MM.1S (cell line): Measurements from ENCODE around the gene LAD1.
A peak's percentile ranks its signal among the peaks of the same experiment; 100 is the strongest.

ENCODE experiments used
- DNase-seq: peaks from one replicate; pipeline ENCODE4 v3.0.0-alpha.2; 2015
- H2AFZ ChIP-seq: fragments of 300-600 bp; sonication (generic); 2 replicates; pipeline ENCODE4 v1.6.0; 2016; ENCODE audit warnings: antibody characterized with exemption, low read length
- H3F3A ChIP-seq: fragments of 300-600 bp; sonication (generic); 2 replicates; pipeline ENCODE4 v1.6.1; 2016; ENCODE audit warnings: mild to moderate bottlenecking, antibody characterized with exemption, low read length, moderate library complexity, mixed read lengths; ENCODE audit not compliant: insufficient read depth
- H3K27ac ChIP-seq: fragments of 300-600 bp; sonication (generic); 2 replicates; pipeline ENCODE4 v1.5.1; 2016; ENCODE audit warnings: mild to moderate bottlenecking, low read length
- H3K27me3 ChIP-seq: fragments of 300-600 bp; sonication (generic); replicated peaks from 2 replicates; pipeline ENCODE4 v1.6.0; 2016; ENCODE audit warnings: low read length; ENCODE audit not compliant: insufficient read depth
- H3K36me3 ChIP-seq: fragments of 300-600 bp; sonication (generic); replicated peaks from 2 replicates; pipeline ENCODE4 v1.6.1; 2016; ENCODE audit warnings: mild to moderate bottlenecking, low read length, mixed read lengths; ENCODE audit not compliant: insufficient read depth
- H3K4me1 ChIP-seq: fragments of 300-600 bp; sonication (generic); 2 replicates; pipeline ENCODE4 v1.6.1; 2016; ENCODE audit warnings: low read length, mixed read lengths
- H3K4me2 ChIP-seq: fragments of 300-600 bp; sonication (generic); 2 replicates; pipeline ENCODE4 v1.6.0; 2016; ENCODE audit warnings: low read depth, low read length
- H3K4me3 ChIP-seq: fragments of 300-600 bp; sonication (generic); 2 replicates; pipeline ENCODE4 v1.5.1; 2016; ENCODE audit warnings: low read length, mixed read lengths
- H3K79me2 ChIP-seq: fragments of 300-600 bp; sonication (generic); 2 replicates; pipeline ENCODE4 v1.6.1; 2016; ENCODE audit warnings: mixed run types, low read length, mixed read lengths
- H3K9ac ChIP-seq: fragments of 300-600 bp; sonication (generic); 2 replicates; pipeline ENCODE4 v1.6.1; 2016; ENCODE audit warnings: low read length, mixed read lengths
- H3K9me2 ChIP-seq: fragments of 300-600 bp; sonication (generic); replicated peaks from 2 replicates; pipeline ENCODE4 v1.6.1; 2016; ENCODE audit warnings: mild to moderate bottlenecking, low read length, mixed read lengths; ENCODE audit not compliant: insufficient read depth
- H3K9me3 ChIP-seq: fragments of 300-600 bp; sonication (generic); replicated peaks from 2 replicates; pipeline ENCODE4 v1.6.1; 2016; ENCODE audit warnings: mild to moderate bottlenecking, low read length, mixed read lengths; ENCODE audit not compliant: insufficient read depth
- H4K20me1 ChIP-seq: fragments of 300-600 bp; sonication (generic); 2 replicates; pipeline ENCODE4 v1.6.1; 2016; ENCODE audit warnings: mild to moderate bottlenecking, low read length, moderate library complexity, mixed read lengths; ENCODE audit not compliant: insufficient read depth
- EZH2 ChIP-seq: fragments of 300-600 bp; sonication (generic); optimal IDR thresholded peaks from 2 replicates; pipeline ENCODE3; 2017; ENCODE audit warnings: low read depth, mild to moderate bottlenecking, antibody characterized with exemption, low read length, mixed read lengths
- EZH2phosphoT487 ChIP-seq: fragments of 300-600 bp; sonication (generic); IDR thresholded peaks from 2 replicates; pipeline ENCODE4 v1.6.1; 2018; ENCODE audit warnings: antibody characterized with exemption, low read length
- TF ChIP-seq, protein P1 (sequence below): fragments of 300-600 bp; sonication (generic); IDR thresholded peaks from 2 replicates; pipeline ENCODE4 v1.5.1; 2016; ENCODE audit warnings: antibody characterized with exemption, low read length, mixed read lengths

Gene LAD1

DNA sequence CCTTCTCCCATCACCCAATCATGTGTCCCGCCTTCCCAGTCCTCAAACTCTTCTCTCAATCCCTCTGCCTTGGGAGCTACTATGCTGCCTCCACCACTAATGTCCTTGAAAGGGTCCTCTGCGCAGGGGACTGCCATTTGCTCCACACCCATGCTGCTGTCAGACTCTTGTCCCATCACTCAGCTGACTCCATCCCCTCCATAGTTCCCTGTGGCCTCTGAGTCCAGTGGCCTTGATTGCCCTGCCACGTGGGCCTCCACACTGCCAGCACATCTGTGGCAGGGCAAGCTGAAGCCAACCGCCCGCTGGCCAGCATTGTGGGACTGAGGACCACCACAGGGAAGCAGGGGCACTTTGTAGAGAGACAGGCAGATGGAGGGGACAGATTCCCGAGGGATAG lies 20.3 kb downstream of the LAD1 start:
- Histone ChIP-seq H3K4me2 (no peak overlapping the region), H4K20me1 (no peaks in the 10 kb centered on the region), H3K79me2 (no peaks in the 10 kb centered on the region), H3K9ac (no peak overlapping the region), H3K4me1 (no peaks in the 10 kb centered on the region), H3K9me3 (no peaks in the 10 kb centered on the region), H3K9me2 (no peaks in the 10 kb centered on the region), H3K36me3 (no peaks in the 10 kb centered on the region), H3K27me3 (peaks cover 36% of the 10 kb centered on the region), H2AFZ (no peak overlapping the region), H3F3A (no peaks in the 10 kb centered on the region), H3K4me3 (no peak overlapping the region), H3K27ac (no peak overlapping the region)
- no peak for DNase-seq
- TF ChIP-seq EZH2, result no peak
- TF ChIP-seq, protein P1, sequence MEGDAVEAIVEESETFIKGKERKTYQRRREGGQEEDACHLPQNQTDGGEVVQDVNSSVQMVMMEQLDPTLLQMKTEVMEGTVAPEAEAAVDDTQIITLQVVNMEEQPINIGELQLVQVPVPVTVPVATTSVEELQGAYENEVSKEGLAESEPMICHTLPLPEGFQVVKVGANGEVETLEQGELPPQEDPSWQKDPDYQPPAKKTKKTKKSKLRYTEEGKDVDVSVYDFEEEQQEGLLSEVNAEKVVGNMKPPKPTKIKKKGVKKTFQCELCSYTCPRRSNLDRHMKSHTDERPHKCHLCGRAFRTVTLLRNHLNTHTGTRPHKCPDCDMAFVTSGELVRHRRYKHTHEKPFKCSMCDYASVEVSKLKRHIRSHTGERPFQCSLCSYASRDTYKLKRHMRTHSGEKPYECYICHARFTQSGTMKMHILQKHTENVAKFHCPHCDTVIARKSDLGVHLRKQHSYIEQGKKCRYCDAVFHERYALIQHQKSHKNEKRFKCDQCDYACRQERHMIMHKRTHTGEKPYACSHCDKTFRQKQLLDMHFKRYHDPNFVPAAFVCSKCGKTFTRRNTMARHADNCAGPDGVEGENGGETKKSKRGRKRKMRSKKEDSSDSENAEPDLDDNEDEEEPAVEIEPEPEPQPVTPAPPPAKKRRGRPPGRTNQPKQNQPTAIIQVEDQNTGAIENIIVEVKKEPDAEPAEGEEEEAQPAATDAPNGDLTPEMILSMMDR, result no peak
- TF ChIP-seq EZH2phosphoT487, result no peak

- Histone ChIP-seq H3K9me3 (no peaks in the 10 kb centered on the region), H3K4me2 (no peak within 1 kb of the TSS), H3K79me2 (no peaks in the 10 kb centered on the region), H3F3A (no peaks in the 10 kb centered on the region), H3K4me1 (no peaks in the 10 kb centered on the region), H3K27me3 (peaks cover 47% of the 10 kb centered on the region), H3K27ac (no peak within 1 kb of the TSS), H4K20me1 (no peaks in the 10 kb centered on the region), H2AFZ (no peak within 1 kb of the TSS), H3K36me3 (no peaks in the 10 kb centered on the region), H3K9ac (no peak within 1 kb of the TSS), H3K9me2 (no peaks in the 10 kb centered on the region), H3K4me3 (no peak within 1 kb of the TSS)
- DNase-seq, result no peak
- TF ChIP-seq EZH2phosphoT487, result no peak
- TF ChIP-seq, protein P1, result no peak
- no peak for TF ChIP-seq EZH2
Observed at GRCh38 chr1:201377611-201378092, 21.5 kb downstream of the LAD1 start, which contains the start of gene TNNT2. TSS of gene TNNT2 (minus strand) at chr1:201377680. CDS start at chr1:201373254, 4,426 bp downstream.

GRCh38 chr1:201376464-201377374 lies 22.4 kb downstream of the LAD1 start:
- H3K9me2 ChIP-seq, result no peaks in the 10 kb centered on the region
- H3K9ac ChIP-seq, result no peak overlapping the region
- TF ChIP-seq EZH2phosphoT487, result no peak
- TF ChIP-seq, protein P1, result peak; percentile 64
- no peak overlapping the region for H3K27ac ChIP-seq
- no peaks in the 10 kb centered on the region for H3K4me1 ChIP-seq
- no peak overlapping the region for H3K4me2 ChIP-seq
- H2AFZ ChIP-seq, result no peak overlapping the region
- H3K27me3 ChIP-seq, result peaks cover 56% of the 10 kb centered on the region
- H3K36me3 ChIP-seq, result no peaks in the 10 kb centered on the region
- DNase-seq, result peak; percentile 25
- H4K20me1 ChIP-seq, result no peaks in the 10 kb centered on the region
- no peak overlapping the region for H3K4me3 ChIP-seq
- no peaks in the 10 kb centered on the region for H3K9me3 ChIP-seq
- no peaks in the 10 kb centered on the region for H3F3A ChIP-seq
- H3K79me2 ChIP-seq, result no peaks in the 10 kb centered on the region
